Limb (tissue), 2 donors: ENCODE results near the gene RPTOR.

Experiments used
- DNase-seq, 2 donors: peaks; one replicate each; pipeline ENCODE4 v3.0.0-alpha.2; 2016; ENCODE audit errors: extremely low spot score in 2 of 2

Gene RPTOR

DNA sequence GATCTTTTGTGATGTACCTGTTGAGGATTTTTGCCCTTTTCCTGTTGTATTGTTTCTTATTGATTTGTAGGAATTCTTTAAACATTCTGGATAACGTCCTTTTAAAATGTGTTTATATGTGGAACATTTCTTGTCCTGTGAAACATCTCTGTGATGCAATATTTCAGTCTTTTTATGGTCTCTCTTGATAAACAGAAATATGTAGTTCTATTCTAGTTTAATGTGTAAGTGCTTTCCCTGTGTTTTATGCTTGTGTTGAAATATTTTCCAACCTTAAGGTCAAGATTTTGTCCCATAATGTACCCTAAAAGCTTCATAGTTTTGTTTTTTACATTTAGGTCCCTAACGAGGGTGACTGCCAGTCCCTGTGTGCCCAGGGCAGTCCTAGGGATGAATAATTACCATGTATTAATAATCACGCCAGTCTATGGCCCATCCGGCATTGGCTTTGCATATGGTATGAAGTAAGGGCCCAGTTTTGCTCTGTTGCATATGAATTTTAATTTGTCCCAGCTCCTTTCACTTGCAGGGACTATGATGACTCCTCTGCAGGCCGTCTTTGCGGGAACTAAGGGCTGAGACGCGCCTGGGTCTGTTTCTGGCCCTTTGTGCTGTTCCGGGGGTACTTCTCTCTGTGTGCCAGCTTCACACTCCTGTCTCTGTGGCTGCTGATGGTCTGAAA lies 44.2 kb downstream of the RPTOR start:
- no peak for DNase-seq

- no peak for DNase-seq
These were observed 47.1 kb downstream of the RPTOR start for GRCh38 chr17:80591788-80592187.

- no peak for DNase-seq
These were observed 47.6 kb downstream of the RPTOR start for GRCh38 chr17:80592243-80592642.

DNA sequence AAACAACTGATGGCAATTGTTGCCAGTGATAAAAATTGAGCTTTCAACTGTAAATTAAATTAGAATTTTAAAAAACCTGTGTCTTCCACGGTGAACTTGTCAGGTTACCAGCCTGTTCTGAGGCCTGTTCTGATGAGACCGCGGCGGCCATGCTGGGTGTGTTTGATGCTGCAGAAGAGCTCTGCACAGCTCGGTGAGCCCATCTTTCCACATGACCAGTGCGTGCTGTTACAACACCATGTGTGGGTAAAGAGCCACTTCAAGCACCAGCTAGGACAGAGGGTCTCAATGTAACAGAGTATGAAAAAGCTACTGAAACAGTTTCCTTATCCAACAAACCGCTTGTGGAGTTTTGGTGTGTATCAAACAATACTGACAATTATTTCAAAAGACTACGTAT lies 48.5 kb downstream of the RPTOR start:
- no peak for DNase-seq

- DNase-seq: no peak
These were observed 50.0 kb downstream of the RPTOR start for GRCh38 chr17:80594431-80595269.

GRCh38 chr17:80596760-80597608 lies 52.3 kb downstream of the RPTOR start:
- DNase-seq: no peak

DNA sequence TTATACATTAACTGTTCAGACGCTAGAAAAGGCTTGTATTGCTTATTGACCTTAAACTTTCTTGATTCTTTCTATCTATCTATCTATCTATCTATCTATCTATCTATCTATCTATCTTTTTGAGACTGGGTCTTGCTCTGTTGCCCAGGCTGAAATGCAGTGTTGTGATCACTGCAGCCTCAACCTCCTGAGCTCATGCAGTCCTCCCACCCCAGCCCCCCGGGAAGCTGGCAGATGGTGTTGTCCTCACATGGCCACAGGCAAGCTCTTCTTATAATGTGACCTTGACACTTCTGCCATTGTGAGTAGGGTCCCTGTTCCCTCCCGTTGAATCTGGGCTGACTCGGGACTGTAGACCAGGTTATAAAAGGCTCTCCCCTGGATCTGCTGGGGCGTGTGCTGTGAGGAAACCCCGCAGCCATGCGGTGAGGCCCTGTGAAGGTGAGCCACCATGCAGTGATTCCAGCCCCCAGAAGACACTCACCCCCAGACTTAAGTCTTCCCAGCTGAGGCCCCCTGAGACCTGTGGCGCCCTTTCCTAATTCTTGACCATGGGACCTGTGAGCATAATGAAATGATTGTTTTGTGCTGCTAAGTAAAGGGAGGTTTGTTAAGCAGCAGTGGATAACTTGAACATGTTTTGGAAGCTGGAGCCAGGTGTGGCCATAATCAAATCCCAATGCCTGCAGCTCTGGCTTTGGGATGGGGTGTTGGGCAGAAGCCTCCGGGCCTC lies 54.3 kb downstream of the RPTOR start:
- no peak for DNase-seq

GRCh38 chr17:80599546-80600305 lies 55.1 kb downstream of the RPTOR start:
- no peak for DNase-seq

DNA sequence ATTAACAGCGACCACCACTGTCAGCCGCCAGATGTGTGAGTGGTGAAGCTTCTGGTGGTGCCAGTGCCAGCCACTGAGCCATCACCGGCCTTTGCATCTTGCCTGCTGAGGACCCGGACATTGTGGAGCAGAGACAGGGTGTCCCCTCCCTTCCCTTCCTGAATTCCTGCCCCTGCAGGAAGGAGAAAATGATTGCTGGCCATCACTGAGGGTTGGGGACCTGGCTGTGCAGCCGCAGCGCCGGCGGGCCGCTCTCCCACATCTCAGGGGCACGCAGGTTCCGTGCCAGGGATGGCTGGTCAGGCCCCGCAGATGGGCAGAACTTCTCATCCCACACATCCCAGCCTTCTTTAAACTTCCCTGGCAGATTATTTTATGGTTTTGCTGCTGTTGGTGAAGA lies 56.5 kb downstream of the RPTOR start:
- no peak for DNase-seq

GRCh38 chr17:80603396-80603795 lies 58.8 kb downstream of the RPTOR start:
- DNase-seq: no peak

DNA sequence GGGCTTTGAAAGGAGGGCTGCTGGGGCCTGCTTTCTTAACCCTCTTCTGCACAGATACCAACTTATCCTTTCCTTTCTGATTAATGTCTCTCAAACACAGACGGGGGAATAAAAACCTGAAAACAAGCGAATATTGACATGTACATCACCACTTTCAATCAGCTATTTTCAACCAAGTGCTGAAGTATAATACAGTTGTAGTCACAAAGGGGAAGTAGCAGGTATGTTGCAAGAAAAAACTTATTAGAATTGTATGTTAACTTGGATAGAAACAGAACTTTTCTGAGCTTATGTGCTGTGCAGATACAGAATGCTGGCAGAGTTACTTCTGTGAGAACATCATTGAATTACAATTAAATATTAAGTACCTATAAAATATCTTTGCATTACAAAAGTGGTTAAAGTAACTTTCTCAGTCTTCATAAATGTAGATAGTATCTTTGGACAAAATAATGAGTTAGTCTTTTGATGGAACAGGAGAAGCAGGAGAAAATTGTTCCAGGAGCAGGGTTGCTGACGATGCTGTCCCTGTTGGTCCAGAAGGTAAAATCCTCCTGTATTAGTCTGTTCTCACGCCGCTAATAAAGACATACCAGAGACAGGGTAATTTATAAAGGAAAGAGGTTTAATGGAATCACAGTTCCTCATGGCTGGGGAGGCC lies 59.5 kb downstream of the RPTOR start:
- DNase-seq: no peak

DNA sequence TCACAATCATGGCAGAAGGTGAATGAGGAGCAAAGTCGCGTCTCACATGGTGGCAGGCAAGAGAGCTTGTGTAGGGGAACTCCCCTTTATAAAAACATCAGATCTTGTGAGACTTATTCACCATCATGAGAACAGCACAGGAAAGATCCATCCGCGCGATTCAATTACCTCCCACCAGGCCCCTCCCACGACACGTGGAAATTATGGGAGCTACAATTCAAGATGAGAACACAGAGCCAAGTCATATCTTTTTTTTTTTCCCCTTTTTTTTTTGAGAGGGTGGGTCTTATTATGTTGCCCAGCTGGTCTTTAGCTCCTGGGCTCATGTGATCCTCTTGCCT lies 60.0 kb downstream of the RPTOR start:
- DNase-seq: no peak

GRCh38 chr17:80605326-80606066 lies 60.9 kb downstream of the RPTOR start:
- no peak for DNase-seq

GRCh38 chr17:80608326-80608725 lies 63.7 kb downstream of the RPTOR start:
- no peak for DNase-seq

DNA sequence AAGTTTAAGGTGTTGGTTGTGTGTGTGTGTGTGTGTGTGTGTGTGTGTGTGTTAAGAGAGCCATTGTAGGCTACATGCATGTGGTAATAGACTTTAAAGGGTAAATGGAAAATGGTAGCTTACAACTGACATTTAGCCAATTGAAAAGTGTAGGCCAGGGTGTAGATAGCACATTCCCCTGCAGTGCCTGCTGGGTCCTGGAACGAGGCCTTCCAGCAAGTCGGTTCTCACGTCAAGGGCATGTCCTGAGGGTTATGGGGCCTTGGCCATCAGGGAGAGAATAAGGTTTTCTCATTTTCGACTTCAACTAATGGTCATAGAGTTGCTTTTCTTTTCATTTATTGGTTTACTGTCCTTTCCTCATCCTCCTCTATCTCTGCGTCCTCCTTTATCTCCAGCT lies 65.1 kb downstream of the RPTOR start:
- DNase-seq: no peak

GRCh38 chr17:80611816-80612215 lies 67.2 kb downstream of the RPTOR start:
- DNase-seq: no peak

- DNase-seq: no peak
These were observed 68.5 kb downstream of the RPTOR start for GRCh38 chr17:80612997-80613731.

GRCh38 chr17:80613732-80614071 lies 69.1 kb downstream of the RPTOR start:
- DNase-seq: no peak
